ENCODE results near the gene ZNF202.

GRCh38 chr11:123736769-123737168, 4.7 kb downstream of the ZNF202 start:
- TF ChIP-seq CTCF (IDR thresholded peaks at IDR 0.05) = no peak
- TF ChIP-seq EZH2 (IDR thresholded peaks at IDR 0.05; ENCODE audit: borderline replicate concordance, insufficient read depth, low read depth, low read length, poor library complexity, severe bottlenecking) = no peak

Data from B cell (primary cell).